GM23338 (cell line): ENCODE measurements around the gene EOLA2. TPM values are rescaled to one million over a fixed set of nuclear protein-coding genes. Genes with fewer than 3 reads are reported as not detected.

Source experiments
- ATAC-seq: fragments of 200-7000 bp; cut with Tn5 transposase; 3 replicates; pipeline ENCODE4 v1.9.1; 2020
- DNase-seq: peaks from one replicate; pipeline ENCODE4 v3.0.0-alpha.2; 2015; ENCODE audit warnings: low spot score
- H2AFZ ChIP-seq: fragments of 200-600 bp; sonication (generic); 2 replicates; pipeline ENCODE4 v1.8.0; 2016; ENCODE audit warnings: antibody characterized with exemption, mild to moderate bottlenecking, moderate library complexity
- H3F3A ChIP-seq: fragments of 200-600 bp; sonication (generic); replicated peaks from 2 replicates; pipeline ENCODE4 v1.8.0; 2017; ENCODE audit warnings: antibody characterized with exemption, mixed run types, low read depth
- H3K27ac ChIP-seq: fragments of 200-600 bp; sonication (generic); 2 replicates; pipeline ENCODE4 v1.6.1; 2016; ENCODE audit warnings: low read depth
- H3K27me3 ChIP-seq: fragments of 200-600 bp; sonication (generic); 2 replicates; pipeline ENCODE4 v1.8.0; 2016; ENCODE audit warnings: mild to moderate bottlenecking, mixed run types, moderate library complexity; ENCODE audit not compliant: insufficient read depth
- H3K36me3 ChIP-seq: fragments of 200-600 bp; sonication (generic); 2 replicates; pipeline ENCODE4 v1.8.0; 2016; ENCODE audit warnings: mild to moderate bottlenecking; ENCODE audit not compliant: insufficient read depth
- H3K4me1 ChIP-seq: fragments of 200-600 bp; sonication (generic); 2 replicates; pipeline ENCODE4 v1.8.0; 2016; ENCODE audit warnings: mild to moderate bottlenecking, moderate library complexity; ENCODE audit not compliant: insufficient read depth
- H3K4me2 ChIP-seq: fragments of 200-600 bp; sonication (generic); 2 replicates; pipeline ENCODE4 v1.7.1; 2017; ENCODE audit warnings: mixed run types
- H3K4me3 ChIP-seq: fragments of 200-600 bp; sonication (generic); 2 replicates; pipeline ENCODE4 v1.6.1; 2016; ENCODE audit warnings: mixed run types
- H3K79me2 ChIP-seq: fragments of 200-600 bp; sonication (generic); replicated peaks from 2 replicates; pipeline ENCODE4 v1.8.0; 2017; ENCODE audit warnings: mild to moderate bottlenecking; ENCODE audit not compliant: insufficient read depth
- H3K9me2 ChIP-seq: fragments of 200-600 bp; sonication (generic); 2 replicates; pipeline ENCODE4 v1.8.0; 2017; ENCODE audit not compliant: insufficient read depth
- H4K20me1 ChIP-seq: fragments of 200-600 bp; sonication (generic); replicated peaks from 2 replicates; pipeline ENCODE4 v1.8.0; 2017; ENCODE audit warnings: mild to moderate bottlenecking; ENCODE audit not compliant: insufficient read depth
- H3K27ac Mint-ChIP-seq: 2 replicates; pipeline ENCODE4 v1.8.0; 2020; ENCODE audit warnings: inconsistent platforms, mild to moderate bottlenecking, moderate library complexity, mixed read lengths
- H3K27me3 Mint-ChIP-seq: 3 replicates; pipeline ENCODE4 v1.8.0; 2022; ENCODE audit warnings: low read depth, mild to moderate bottlenecking, moderate library complexity, mixed read lengths, inconsistent platforms; ENCODE audit not compliant: insufficient read depth, poor library complexity
- H3K36me3 Mint-ChIP-seq: 3 replicates; pipeline ENCODE4 v1.8.0; 2021; ENCODE audit warnings: low read depth, mild to moderate bottlenecking, inconsistent platforms, moderate library complexity, mixed read lengths
- H3K4me1 Mint-ChIP-seq: 3 replicates; pipeline ENCODE4 v1.8.0; 2020; ENCODE audit warnings: mild to moderate bottlenecking, inconsistent platforms, mixed read lengths
- H3K4me3 Mint-ChIP-seq: 3 replicates; pipeline ENCODE4 v1.8.0; 2021; ENCODE audit warnings: moderate library complexity, mild to moderate bottlenecking, inconsistent platforms, mixed read lengths
- H3K9me3 Mint-ChIP-seq: 3 replicates; pipeline ENCODE4 v1.8.0; 2020; ENCODE audit warnings: moderate library complexity, mild to moderate bottlenecking, inconsistent platforms, mixed read lengths
- CREB1 ChIP-seq: fragments of 250-450 bp; sonication (Bioruptor Pico); IDR thresholded peaks from 2 replicates; pipeline ENCODE4 v1.5.0; 2020; ENCODE audit warnings: low read depth, mild to moderate bottlenecking, moderate library complexity
- EZH2 ChIP-seq: fragments of 200-600 bp; sonication (generic); IDR thresholded peaks from one replicate; pipeline ENCODE4 v1.8.0; 2017; ENCODE audit warnings: antibody characterized with exemption, mild to moderate bottlenecking, low read depth; ENCODE audit not compliant: unreplicated experiment
- EZH2phosphoT487 ChIP-seq: fragments of 200-600 bp; sonication (generic); IDR thresholded peaks from one replicate; pipeline ENCODE4 v1.8.1; 2018; ENCODE audit warnings: antibody characterized with exemption; ENCODE audit not compliant: unreplicated experiment
- JUNB ChIP-seq: IDR thresholded peaks from one replicate; pipeline ENCODE4 v1.6.1; 2016; ENCODE audit warnings: antibody characterized with exemption; ENCODE audit not compliant: unreplicated experiment
- NANOG ChIP-seq: IDR thresholded peaks from 2 replicates; pipeline ENCODE4 v1.6.1; 2016; ENCODE audit warnings: antibody characterized with exemption, borderline replicate concordance
- POLR2AphosphoS5 ChIP-seq: IDR thresholded peaks from 2 replicates; pipeline ENCODE4 v1.6.1; 2016; ENCODE audit warnings: antibody characterized with exemption, low read depth
- STAT1 ChIP-seq: IDR thresholded peaks from one replicate; pipeline ENCODE4 v1.6.1; 2016; ENCODE audit warnings: antibody characterized with exemption; ENCODE audit not compliant: unreplicated experiment
- ZNF114 ChIP-seq: fragments of 250-450 bp; sonication (Bioruptor Pico); IDR thresholded peaks from 2 replicates; pipeline ENCODE4 v1.5.0; 2020; ENCODE audit warnings: mild to moderate bottlenecking, moderate library complexity
- ZNF331 ChIP-seq: fragments of 250-450 bp; sonication (Bioruptor Pico); IDR thresholded peaks from 2 replicates; pipeline ENCODE4 v1.5.0; 2020; ENCODE audit warnings: low read depth, mild to moderate bottlenecking, moderate library complexity
- polyA plus RNA-seq: library from polyadenylated mRNA; unstranded; fragments of >200 nt; fragmentation: Nextera tagmentation; extraction: Ambion mirVana; gene quantifications from 2 replicates; pipeline ENCODE4 v1.2.1, GENCODE V29; 2016
- total RNA-seq: library from RNA; depleted of rRNA; stranded (reverse); fragments of >200 nt; shearing (Covaris generic); gene quantifications from 2 replicates; pipeline ENCODE4 v1.2.3, GENCODE V29; 2014
- TF ChIP-seq, protein P1 (sequence below): IDR thresholded peaks from one replicate; pipeline ENCODE4 v1.6.1; 2018; ENCODE audit warnings: antibody characterized with exemption; ENCODE audit not compliant: unreplicated experiment
- TF ChIP-seq, protein P2 (sequence below): IDR thresholded peaks from 2 replicates; pipeline ENCODE4 v1.6.1; 2016; ENCODE audit warnings: antibody characterized with exemption
- TF ChIP-seq, protein P3 (sequence below): fragments of 250-450 bp; sonication (Bioruptor Pico); IDR thresholded peaks from 2 replicates; pipeline ENCODE4 v1.5.0; 2020; ENCODE audit warnings: mild to moderate bottlenecking, moderate library complexity
- TF ChIP-seq, protein P4 (sequence below), 2 experiments: fragments of 200-600 bp in 1 of 2; sonication (generic) in 1 of 2; conservative IDR thresholded peaks; 2 replicates each; pipeline versions ENCODE4 v1.5.1 to v1.6.1; 2016 to 2017; ENCODE audit warnings: antibody characterized with exemption in 2 of 2, low read depth in 2 of 2, mild to moderate bottlenecking in 2 of 2, moderate library complexity in 1 of 2

The EOLA2 gene
- total and polyA plus RNA-seq, 2 experiments from 2014 or later, result 24.4 to 25.1 TPM

DNA sequence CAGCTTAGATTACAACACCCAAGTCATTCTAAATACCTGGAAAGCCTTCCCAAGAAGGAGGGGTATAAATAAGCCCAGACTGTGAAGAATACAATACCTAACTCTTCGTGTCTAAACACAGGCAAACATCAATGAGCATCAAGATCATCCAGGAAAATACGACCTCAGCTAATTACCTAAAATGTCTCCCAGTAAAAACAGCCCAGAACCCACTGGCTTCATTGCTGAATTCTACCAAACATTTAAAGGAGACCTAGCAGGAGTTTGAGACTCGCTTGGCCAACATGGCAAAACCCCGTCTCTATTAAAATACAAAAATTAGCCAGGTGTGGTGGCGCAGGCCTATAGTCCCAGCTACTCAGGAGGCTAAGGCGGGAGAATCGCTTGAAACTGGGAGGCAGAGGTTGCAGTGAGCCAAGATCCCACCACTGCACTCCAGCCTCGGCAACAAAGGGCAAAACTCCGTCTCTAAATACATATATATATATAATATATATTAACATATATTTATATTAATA, 28.1 kb downstream of the EOLA2 start:
- no peaks in the 10 kb centered on the region for H3K9me3 Mint-ChIP-seq
- H3K4me3 Mint-ChIP-seq, result no peak overlapping the region
- H3K4me3 ChIP-seq, result no peak overlapping the region
- peaks cover 3% of the 10 kb centered on the region for H3K27me3 Mint-ChIP-seq
- H3K4me1 ChIP-seq, result no peaks in the 10 kb centered on the region
- TF ChIP-seq, protein P1, sequence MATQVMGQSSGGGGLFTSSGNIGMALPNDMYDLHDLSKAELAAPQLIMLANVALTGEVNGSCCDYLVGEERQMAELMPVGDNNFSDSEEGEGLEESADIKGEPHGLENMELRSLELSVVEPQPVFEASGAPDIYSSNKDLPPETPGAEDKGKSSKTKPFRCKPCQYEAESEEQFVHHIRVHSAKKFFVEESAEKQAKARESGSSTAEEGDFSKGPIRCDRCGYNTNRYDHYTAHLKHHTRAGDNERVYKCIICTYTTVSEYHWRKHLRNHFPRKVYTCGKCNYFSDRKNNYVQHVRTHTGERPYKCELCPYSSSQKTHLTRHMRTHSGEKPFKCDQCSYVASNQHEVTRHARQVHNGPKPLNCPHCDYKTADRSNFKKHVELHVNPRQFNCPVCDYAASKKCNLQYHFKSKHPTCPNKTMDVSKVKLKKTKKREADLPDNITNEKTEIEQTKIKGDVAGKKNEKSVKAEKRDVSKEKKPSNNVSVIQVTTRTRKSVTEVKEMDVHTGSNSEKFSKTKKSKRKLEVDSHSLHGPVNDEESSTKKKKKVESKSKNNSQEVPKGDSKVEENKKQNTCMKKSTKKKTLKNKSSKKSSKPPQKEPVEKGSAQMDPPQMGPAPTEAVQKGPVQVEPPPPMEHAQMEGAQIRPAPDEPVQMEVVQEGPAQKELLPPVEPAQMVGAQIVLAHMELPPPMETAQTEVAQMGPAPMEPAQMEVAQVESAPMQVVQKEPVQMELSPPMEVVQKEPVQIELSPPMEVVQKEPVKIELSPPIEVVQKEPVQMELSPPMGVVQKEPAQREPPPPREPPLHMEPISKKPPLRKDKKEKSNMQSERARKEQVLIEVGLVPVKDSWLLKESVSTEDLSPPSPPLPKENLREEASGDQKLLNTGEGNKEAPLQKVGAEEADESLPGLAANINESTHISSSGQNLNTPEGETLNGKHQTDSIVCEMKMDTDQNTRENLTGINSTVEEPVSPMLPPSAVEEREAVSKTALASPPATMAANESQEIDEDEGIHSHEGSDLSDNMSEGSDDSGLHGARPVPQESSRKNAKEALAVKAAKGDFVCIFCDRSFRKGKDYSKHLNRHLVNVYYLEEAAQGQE, result no peak
- TF ChIP-seq EZH2phosphoT487 (no peak), JUNB (no peak), CREB1 (CRISPR knock-in tag) (no peak), STAT1 (no peak), EZH2 (no peak), NANOG (no peak), ZNF114 (CRISPR knock-in tag) (no peak), POLR2AphosphoS5 (no peak), ZNF331 (CRISPR knock-in tag) (no peak)
- TF ChIP-seq, protein P2, sequence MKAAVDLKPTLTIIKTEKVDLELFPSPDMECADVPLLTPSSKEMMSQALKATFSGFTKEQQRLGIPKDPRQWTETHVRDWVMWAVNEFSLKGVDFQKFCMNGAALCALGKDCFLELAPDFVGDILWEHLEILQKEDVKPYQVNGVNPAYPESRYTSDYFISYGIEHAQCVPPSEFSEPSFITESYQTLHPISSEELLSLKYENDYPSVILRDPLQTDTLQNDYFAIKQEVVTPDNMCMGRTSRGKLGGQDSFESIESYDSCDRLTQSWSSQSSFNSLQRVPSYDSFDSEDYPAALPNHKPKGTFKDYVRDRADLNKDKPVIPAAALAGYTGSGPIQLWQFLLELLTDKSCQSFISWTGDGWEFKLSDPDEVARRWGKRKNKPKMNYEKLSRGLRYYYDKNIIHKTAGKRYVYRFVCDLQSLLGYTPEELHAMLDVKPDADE, result no peak
- TF ChIP-seq, protein P3, sequence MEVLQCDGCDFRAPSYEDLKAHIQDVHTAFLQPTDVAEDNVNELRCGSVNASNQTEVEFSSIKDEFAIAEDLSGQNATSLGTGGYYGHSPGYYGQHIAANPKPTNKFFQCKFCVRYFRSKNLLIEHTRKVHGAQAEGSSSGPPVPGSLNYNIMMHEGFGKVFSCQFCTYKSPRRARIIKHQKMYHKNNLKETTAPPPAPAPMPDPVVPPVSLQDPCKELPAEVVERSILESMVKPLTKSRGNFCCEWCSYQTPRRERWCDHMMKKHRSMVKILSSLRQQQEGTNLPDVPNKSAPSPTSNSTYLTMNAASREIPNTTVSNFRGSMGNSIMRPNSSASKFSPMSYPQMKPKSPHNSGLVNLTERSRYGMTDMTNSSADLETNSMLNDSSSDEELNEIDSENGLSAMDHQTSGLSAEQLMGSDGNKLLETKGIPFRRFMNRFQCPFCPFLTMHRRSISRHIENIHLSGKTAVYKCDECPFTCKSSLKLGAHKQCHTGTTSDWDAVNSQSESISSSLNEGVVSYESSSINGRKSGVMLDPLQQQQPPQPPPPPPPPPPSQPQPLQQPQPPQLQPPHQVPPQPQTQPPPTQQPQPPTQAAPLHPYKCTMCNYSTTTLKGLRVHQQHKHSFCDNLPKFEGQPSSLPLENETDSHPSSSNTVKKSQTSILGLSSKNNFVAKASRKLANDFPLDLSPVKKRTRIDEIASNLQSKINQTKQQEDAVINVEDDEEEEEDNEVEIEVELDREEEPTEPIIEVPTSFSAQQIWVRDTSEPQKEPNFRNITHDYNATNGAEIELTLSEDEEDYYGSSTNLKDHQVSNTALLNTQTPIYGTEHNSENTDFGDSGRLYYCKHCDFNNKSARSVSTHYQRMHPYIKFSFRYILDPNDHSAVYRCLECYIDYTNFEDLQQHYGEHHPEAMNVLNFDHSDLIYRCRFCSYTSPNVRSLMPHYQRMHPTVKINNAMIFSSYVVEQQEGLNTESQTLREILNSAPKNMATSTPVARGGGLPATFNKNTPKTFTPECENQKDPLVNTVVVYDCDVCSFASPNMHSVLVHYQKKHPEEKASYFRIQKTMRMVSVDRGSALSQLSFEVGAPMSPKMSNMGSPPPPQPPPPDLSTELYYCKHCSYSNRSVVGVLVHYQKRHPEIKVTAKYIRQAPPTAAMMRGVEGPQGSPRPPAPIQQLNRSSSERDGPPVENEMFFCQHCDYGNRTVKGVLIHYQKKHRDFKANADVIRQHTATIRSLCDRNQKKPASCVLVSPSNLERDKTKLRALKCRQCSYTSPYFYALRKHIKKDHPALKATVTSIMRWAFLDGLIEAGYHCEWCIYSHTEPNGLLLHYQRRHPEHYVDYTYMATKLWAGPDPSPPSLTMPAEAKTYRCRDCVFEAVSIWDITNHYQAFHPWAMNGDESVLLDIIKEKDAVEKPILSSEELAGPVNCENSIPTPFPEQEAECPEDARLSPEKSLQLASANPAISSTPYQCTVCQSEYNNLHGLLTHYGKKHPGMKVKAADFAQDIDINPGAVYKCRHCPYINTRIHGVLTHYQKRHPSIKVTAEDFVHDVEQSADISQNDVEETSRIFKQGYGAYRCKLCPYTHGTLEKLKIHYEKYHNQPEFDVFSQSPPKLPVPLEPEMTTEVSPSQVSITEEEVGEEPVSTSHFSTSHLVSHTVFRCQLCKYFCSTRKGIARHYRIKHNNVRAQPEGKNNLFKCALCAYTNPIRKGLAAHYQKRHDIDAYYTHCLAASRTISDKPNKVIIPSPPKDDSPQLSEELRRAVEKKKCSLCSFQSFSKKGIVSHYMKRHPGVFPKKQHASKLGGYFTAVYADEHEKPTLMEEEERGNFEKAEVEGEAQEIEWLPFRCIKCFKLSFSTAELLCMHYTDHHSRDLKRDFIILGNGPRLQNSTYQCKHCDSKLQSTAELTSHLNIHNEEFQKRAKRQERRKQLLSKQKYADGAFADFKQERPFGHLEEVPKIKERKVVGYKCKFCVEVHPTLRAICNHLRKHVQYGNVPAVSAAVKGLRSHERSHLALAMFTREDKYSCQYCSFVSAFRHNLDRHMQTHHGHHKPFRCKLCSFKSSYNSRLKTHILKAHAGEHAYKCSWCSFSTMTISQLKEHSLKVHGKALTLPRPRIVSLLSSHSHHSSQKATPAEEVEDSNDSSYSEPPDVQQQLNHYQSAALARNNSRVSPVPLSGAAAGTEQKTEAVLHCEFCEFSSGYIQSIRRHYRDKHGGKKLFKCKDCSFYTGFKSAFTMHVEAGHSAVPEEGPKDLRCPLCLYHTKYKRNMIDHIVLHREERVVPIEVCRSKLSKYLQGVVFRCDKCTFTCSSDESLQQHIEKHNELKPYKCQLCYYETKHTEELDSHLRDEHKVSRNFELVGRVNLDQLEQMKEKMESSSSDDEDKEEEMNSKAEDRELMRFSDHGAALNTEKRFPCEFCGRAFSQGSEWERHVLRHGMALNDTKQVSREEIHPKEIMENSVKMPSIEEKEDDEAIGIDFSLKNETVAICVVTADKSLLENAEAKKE (CRISPR knock-in tag), result no peak
- TF ChIP-seq, protein P4, sequence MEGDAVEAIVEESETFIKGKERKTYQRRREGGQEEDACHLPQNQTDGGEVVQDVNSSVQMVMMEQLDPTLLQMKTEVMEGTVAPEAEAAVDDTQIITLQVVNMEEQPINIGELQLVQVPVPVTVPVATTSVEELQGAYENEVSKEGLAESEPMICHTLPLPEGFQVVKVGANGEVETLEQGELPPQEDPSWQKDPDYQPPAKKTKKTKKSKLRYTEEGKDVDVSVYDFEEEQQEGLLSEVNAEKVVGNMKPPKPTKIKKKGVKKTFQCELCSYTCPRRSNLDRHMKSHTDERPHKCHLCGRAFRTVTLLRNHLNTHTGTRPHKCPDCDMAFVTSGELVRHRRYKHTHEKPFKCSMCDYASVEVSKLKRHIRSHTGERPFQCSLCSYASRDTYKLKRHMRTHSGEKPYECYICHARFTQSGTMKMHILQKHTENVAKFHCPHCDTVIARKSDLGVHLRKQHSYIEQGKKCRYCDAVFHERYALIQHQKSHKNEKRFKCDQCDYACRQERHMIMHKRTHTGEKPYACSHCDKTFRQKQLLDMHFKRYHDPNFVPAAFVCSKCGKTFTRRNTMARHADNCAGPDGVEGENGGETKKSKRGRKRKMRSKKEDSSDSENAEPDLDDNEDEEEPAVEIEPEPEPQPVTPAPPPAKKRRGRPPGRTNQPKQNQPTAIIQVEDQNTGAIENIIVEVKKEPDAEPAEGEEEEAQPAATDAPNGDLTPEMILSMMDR (conservative IDR thresholded peaks at IDR 0.05; ENCODE audit: low read depth in 2 of 2), result no peak
- no peaks in the 10 kb centered on the region for H3K9me2 ChIP-seq
- H3K36me3 ChIP-seq, result no peaks in the 10 kb centered on the region
- no peaks in the 10 kb centered on the region for H3F3A ChIP-seq
- no peaks in the 10 kb centered on the region for H3K79me2 ChIP-seq
- no peaks in the 10 kb centered on the region for H3K27me3 ChIP-seq
- ATAC-seq, result no peak
- no peaks in the 10 kb centered on the region; the same call in 2 of the 3 replicates for H3K36me3 Mint-ChIP-seq
- no peak overlapping the region for H2AFZ ChIP-seq
- no peak overlapping the region for H3K4me2 ChIP-seq
- no peak overlapping the region for H3K27ac Mint-ChIP-seq
- no peak for DNase-seq
- no peak overlapping the region for H3K27ac ChIP-seq
- no peaks in the 10 kb centered on the region; the same call in 2 of the 3 replicates for H3K4me1 Mint-ChIP-seq
- H4K20me1 ChIP-seq, result no peaks in the 10 kb centered on the region
